ENCODE results near the gene LUZP2.

- TF ChIP-seq GATA2 (IDR thresholded peaks at IDR 0.05; ENCODE audit: low read depth, low read length) (no peak), GATA3 (IDR thresholded peaks at IDR 0.05; ENCODE audit: low read depth, low read length) (no peak)
Measured at GRCh38 chr11:24502425-24502824, 5.6 kb downstream of the LUZP2 start.
